NB4 (cell line): ENCODE data around the gene FILIP1L.

Experiments
- MYC ChIP-seq: IDR thresholded peaks from 2 replicates; pipeline ENCODE4 v1.6.1; 2011; ENCODE audit warnings: low read depth, low read length
- POLR2A ChIP-seq: IDR thresholded peaks from 2 replicates; pipeline ENCODE4 v1.6.1; 2011; ENCODE audit warnings: mild to moderate bottlenecking; ENCODE audit not compliant: insufficient read length; ENCODE audit errors: extremely low read depth
- TF ChIP-seq, protein P1 (sequence below): IDR thresholded peaks from one replicate; pipeline ENCODE4 v1.5.1; 2012; ENCODE audit warnings: low read depth, low read length

DNA sequence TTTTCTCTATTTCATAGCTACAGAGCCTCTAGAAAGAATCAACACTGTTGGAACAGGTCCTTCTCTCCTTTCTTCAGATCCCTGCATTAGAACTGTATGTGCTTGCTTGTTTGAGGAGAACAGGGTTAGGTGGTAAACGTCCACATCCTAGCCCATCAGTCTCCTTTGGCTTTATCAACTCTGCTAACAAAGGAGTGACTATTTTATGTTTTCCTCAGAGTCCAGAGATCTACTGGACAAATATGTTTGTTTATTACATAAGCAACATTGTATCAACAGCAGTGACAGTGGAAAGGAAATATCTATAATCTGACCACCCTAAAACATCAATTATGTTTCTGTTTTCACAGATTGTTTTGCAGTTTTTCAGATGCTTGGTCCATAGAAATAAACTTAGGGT, 257.0 kb downstream of the FILIP1L start:
- TF ChIP-seq, protein P1, sequence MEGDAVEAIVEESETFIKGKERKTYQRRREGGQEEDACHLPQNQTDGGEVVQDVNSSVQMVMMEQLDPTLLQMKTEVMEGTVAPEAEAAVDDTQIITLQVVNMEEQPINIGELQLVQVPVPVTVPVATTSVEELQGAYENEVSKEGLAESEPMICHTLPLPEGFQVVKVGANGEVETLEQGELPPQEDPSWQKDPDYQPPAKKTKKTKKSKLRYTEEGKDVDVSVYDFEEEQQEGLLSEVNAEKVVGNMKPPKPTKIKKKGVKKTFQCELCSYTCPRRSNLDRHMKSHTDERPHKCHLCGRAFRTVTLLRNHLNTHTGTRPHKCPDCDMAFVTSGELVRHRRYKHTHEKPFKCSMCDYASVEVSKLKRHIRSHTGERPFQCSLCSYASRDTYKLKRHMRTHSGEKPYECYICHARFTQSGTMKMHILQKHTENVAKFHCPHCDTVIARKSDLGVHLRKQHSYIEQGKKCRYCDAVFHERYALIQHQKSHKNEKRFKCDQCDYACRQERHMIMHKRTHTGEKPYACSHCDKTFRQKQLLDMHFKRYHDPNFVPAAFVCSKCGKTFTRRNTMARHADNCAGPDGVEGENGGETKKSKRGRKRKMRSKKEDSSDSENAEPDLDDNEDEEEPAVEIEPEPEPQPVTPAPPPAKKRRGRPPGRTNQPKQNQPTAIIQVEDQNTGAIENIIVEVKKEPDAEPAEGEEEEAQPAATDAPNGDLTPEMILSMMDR: no peak
- TF ChIP-seq POLR2A: no peak
- TF ChIP-seq MYC: no peak
